HEK293 (cell line): ENCODE data around the gene GM2A.

Experiments used
- CTCF ChIA-PET: fragments of 350-600 bp; formaldehyde crosslinking; extraction: SDS; loops from one replicate; lab custom pipeline; 2021; ENCODE audit warnings: antibody characterized with exemption; lab: Yijun Ruan, JAX
- POLR2A ChIA-PET: fragments of 300-600 bp; formaldehyde crosslinking; extraction: SDS; loops from one replicate; lab custom pipeline; 2020; ENCODE audit warnings: antibody characterized with exemption, inconsistent platforms; lab: Yijun Ruan, JAX
- H3K27ac ChIP-seq: fragments of 200-500 bp; sonication (Bioruptor generic); 2 replicates; pipeline ENCODE4 v1.5.1; 2014; ENCODE audit warnings: low read depth, low read length, control low read depth, inconsistent platforms; ENCODE audit errors: extremely low read depth
- H3K36me3 ChIP-seq, 2 experiments: fragments of 200-500 bp in 1 of 2; sonication (Bioruptor generic) in 1 of 2; 1 replicate in 1 of 2; 2 replicates in 1 of 2; pipeline ENCODE4 v1.5.1; 2014 to 2017; ENCODE audit warnings: inconsistent platforms in 2 of 2, low read length in 2 of 2; ENCODE audit not compliant: control insufficient read depth in 2 of 2, insufficient read depth in 1 of 2
- H3K4me1 ChIP-seq: fragments of 200-500 bp; sonication (Bioruptor generic); 2 replicates; pipeline ENCODE4 v1.5.1; 2014; ENCODE audit warnings: mild to moderate bottlenecking, low read length, inconsistent platforms; ENCODE audit not compliant: control insufficient read depth, insufficient read depth
- H3K4me3 ChIP-seq: 2 replicates; pipeline ENCODE4 v1.5.1; 2011; ENCODE audit warnings: low read depth, mild to moderate bottlenecking, control low read depth, low read length, moderate library complexity
- H3K9me3 ChIP-seq: fragments of 200-500 bp; sonication (Bioruptor generic); 2 replicates; pipeline ENCODE4 v1.5.1; 2014; ENCODE audit warnings: low read depth, low read length, inconsistent platforms; ENCODE audit not compliant: control insufficient read depth, insufficient read depth
- HOXD13 ChIP-seq: sonication (generic); formaldehyde crosslinking; IDR thresholded peaks from 2 replicates; pipeline ENCODE4 v1.8.0; 2022; ENCODE audit warnings: missing genetic modification reagents, borderline replicate concordance
- SCRT1 ChIP-seq: fragments of 450-650 bp; formaldehyde crosslinking; IDR thresholded peaks from 2 replicates; pipeline ENCODE4 v1.5.1; 2016; ENCODE audit warnings: missing biosample characterization, missing genetic modification characterization, borderline replicate concordance
- ZBTB17 ChIP-seq: fragments of 450-650 bp; formaldehyde crosslinking; IDR thresholded peaks from 2 replicates; pipeline ENCODE4 v1.5.1; 2016; ENCODE audit warnings: missing biosample characterization, missing genetic modification characterization
- ZFP69B ChIP-seq: fragments of 450-650 bp; formaldehyde crosslinking; IDR thresholded peaks from 2 replicates; pipeline ENCODE4 v1.5.1; 2016; ENCODE audit warnings: missing biosample characterization, missing genetic modification characterization
- ZNF10 ChIP-seq: fragments of 450-650 bp; formaldehyde crosslinking; IDR thresholded peaks from 2 replicates; pipeline ENCODE4 v1.5.1; 2017; ENCODE audit warnings: missing biosample characterization, missing genetic modification characterization
- ZNF114 ChIP-seq: fragments of 450-650 bp; formaldehyde crosslinking; IDR thresholded peaks from 2 replicates; pipeline ENCODE4 v1.5.0; 2017; ENCODE audit warnings: missing biosample characterization, missing genetic modification characterization
- ZNF2 ChIP-seq: fragments of 450-650 bp; formaldehyde crosslinking; IDR thresholded peaks from 2 replicates; pipeline ENCODE4 v1.5.1; 2016; ENCODE audit warnings: missing biosample characterization, missing genetic modification characterization
- ZNF211 ChIP-seq: fragments of 450-650 bp; formaldehyde crosslinking; IDR thresholded peaks from 2 replicates; pipeline ENCODE4 v1.5.1; 2016; ENCODE audit warnings: low read depth, missing biosample characterization, missing genetic modification characterization
- ZNF311 ChIP-seq: fragments of 450-650 bp; formaldehyde crosslinking; IDR thresholded peaks from 2 replicates; pipeline ENCODE4 v1.5.1; 2017; ENCODE audit warnings: missing biosample characterization, missing genetic modification characterization, borderline replicate concordance
- ZNF561 ChIP-seq: fragments of 450-650 bp; IDR thresholded peaks from 2 replicates; pipeline ENCODE4 v1.5.1; 2018; ENCODE audit warnings: missing biosample characterization, missing genetic modification characterization, borderline replicate concordance
- ZNF623 ChIP-seq: fragments of 450-650 bp; formaldehyde crosslinking; IDR thresholded peaks from 2 replicates; pipeline ENCODE4 v1.5.1; 2016; ENCODE audit warnings: missing biosample characterization, missing genetic modification characterization
- ZNF626 ChIP-seq: fragments of 450-650 bp; sonication (Bioruptor Pico); formaldehyde crosslinking; IDR thresholded peaks from 2 replicates; pipeline ENCODE4 v1.5.1; 2018; ENCODE audit warnings: missing biosample characterization, missing genetic modification characterization, inconsistent platforms
- ZNF677 ChIP-seq: fragments of 450-650 bp; IDR thresholded peaks from 2 replicates; pipeline ENCODE4 v1.5.0; 2018; ENCODE audit warnings: missing biosample characterization, mild to moderate bottlenecking, missing genetic modification characterization, moderate library complexity
- ZNF777 ChIP-seq: fragments of 450-650 bp; formaldehyde crosslinking; IDR thresholded peaks from 2 replicates; pipeline ENCODE4 v1.5.1; 2017; ENCODE audit warnings: missing biosample characterization, missing genetic modification characterization, borderline replicate concordance
- ZNF792 ChIP-seq: fragments of 450-650 bp; formaldehyde crosslinking; IDR thresholded peaks from 2 replicates; pipeline ENCODE4 v1.5.1; 2016; ENCODE audit warnings: missing biosample characterization, missing genetic modification characterization
- ZSCAN23 ChIP-seq: fragments of 450-650 bp; formaldehyde crosslinking; IDR thresholded peaks from 2 replicates; pipeline ENCODE4 v1.5.1; 2016; ENCODE audit warnings: missing biosample characterization, missing genetic modification characterization
- TF ChIP-seq, protein P1 (sequence below): fragments of 450-650 bp; formaldehyde crosslinking; IDR thresholded peaks from 2 replicates; pipeline ENCODE4 v1.5.1; 2017; ENCODE audit warnings: missing biosample characterization, missing genetic modification characterization
- TF ChIP-seq, protein P2 (sequence below): fragments of 450-650 bp; formaldehyde crosslinking; IDR thresholded peaks from 2 replicates; pipeline ENCODE4 v1.5.1; 2016; ENCODE audit warnings: missing biosample characterization, missing genetic modification characterization
- TF ChIP-seq, protein P3 (sequence below): fragments of 450-650 bp; formaldehyde crosslinking; IDR thresholded peaks from 2 replicates; pipeline ENCODE4 v1.5.1; 2016; ENCODE audit warnings: missing biosample characterization, missing genetic modification characterization
- TF ChIP-seq, protein P4 (sequence below): fragments of 450-650 bp; IDR thresholded peaks from 2 replicates; pipeline ENCODE4 v1.5.1; 2018; ENCODE audit warnings: missing biosample characterization, missing genetic modification characterization
- TF ChIP-seq, protein P5 (sequence below): fragments of 450-650 bp; formaldehyde crosslinking; optimal IDR thresholded peaks from 2 replicates; pipeline ENCODE3; 2016; ENCODE audit warnings: missing biosample characterization, mild to moderate bottlenecking, missing genetic modification characterization

The GM2A gene

DNA sequence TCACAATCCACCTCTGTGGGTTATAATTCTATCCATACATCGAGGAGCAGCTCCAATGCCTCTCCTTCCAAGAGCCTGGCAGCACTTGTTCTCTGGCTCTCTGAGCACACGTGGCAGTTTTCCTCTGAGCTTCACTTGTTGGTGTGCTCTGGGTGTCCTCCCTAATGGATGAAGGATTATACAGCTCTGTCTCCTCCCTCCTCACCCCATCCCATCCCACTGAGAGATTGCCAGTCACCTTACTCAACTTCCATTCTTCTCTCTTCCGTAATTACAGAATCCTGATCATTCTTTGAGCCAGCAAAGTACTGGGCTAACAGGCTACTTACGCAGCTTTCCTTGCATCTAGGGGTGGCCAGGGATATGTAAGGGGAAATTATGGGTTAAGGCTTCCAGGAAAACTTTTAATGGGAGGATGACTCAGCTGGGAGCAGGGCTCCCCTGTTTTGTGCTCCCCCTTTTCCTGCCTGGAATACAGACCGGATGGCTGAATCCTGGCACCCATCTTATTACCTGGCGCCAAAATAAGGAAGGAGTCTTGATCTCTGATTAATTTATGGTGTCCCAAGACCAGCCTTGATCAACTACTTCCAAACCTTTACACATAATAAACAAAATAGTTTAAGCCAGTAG lies 22.8 kb upstream of the GM2A start:
- POLR2A ChIA-PET, result no interaction called here
- H3K4me3 ChIP-seq, result no peak overlapping the region
- TF ChIP-seq ZBTB17, result peak; percentile 53
- TF ChIP-seq, protein P1, sequence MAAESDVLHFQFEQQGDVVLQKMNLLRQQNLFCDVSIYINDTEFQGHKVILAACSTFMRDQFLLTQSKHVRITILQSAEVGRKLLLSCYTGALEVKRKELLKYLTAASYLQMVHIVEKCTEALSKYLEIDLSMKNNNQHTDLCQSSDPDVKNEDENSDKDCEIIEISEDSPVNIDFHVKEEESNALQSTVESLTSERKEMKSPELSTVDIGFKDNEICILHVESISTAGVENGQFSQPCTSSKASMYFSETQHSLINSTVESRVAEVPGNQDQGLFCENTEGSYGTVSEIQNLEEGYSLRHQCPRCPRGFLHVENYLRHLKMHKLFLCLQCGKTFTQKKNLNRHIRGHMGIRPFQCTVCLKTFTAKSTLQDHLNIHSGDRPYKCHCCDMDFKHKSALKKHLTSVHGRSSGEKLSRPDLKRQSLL (tag by site-specific recombination), result no peak
- no peaks in the 10 kb centered on the region for H3K4me1 ChIP-seq
- no peaks in the 10 kb centered on the region for H3K36me3 ChIP-seq
- H3K27ac ChIP-seq, result no peak overlapping the region
- no peaks in the 10 kb centered on the region for H3K9me3 ChIP-seq
- CTCF ChIA-PET, result interaction anchor here (0.6 to 2.3 kb wide), 3 partner anchors 8 to 104 kb away, joined by 3 to 16 read pairs (median 6); no protein-coding TSS in a partner anchor

DNA sequence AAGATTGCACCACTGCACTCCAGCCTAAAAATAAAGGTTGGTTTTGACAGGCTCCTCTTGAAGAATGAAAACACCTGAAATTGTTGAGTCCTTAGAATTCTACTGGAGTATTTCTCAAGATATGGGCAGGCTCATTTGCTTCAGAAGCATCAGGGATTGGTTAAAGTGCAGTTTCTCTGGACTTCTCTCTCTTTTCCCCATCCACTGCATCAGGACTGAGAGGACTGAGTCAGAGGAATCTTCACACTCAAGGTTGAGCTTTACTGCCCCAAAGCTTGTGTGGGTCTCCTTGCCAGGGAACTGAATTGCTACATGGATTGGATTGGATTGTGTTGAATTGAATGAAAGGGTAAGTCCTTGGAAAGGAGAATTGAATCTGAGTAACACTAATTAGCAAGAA lies 21.6 kb upstream of the GM2A start:
- ChIA-PET POLR2A (interaction anchor here (0.9 kb wide), 1 partner anchor 8 kb away, joined by 3 read pairs; no protein-coding TSS in a partner anchor), CTCF (interaction anchor here (0.6 to 2.3 kb wide), 3 partner anchors 7 to 116 kb away, joined by 4 to 16 read pairs (median 6); no protein-coding TSS in a partner anchor)
- TF ChIP-seq ZFP69B (tag by site-specific recombination) (no peak), ZSCAN23 (tag by site-specific recombination) (no peak), SCRT1 (tag by site-specific recombination) (no peak), ZNF114 (tag by site-specific recombination) (no peak), ZNF623 (no peak), ZNF626 (tag by site-specific recombination) (no peak), HOXD13 (CRISPR knock-in tag) (no peak), ZNF792 (no peak), ZNF677 (tag by site-specific recombination) (no peak), ZNF561 (tag by site-specific recombination) (no peak), ZNF2 (tag by site-specific recombination) (no peak), ZNF10 (tag by site-specific recombination) (no peak), ZNF211 (tag by site-specific recombination) (no peak), ZNF311 (no peak), ZNF777 (tag by site-specific recombination) (no peak)
- TF ChIP-seq, protein P2, sequence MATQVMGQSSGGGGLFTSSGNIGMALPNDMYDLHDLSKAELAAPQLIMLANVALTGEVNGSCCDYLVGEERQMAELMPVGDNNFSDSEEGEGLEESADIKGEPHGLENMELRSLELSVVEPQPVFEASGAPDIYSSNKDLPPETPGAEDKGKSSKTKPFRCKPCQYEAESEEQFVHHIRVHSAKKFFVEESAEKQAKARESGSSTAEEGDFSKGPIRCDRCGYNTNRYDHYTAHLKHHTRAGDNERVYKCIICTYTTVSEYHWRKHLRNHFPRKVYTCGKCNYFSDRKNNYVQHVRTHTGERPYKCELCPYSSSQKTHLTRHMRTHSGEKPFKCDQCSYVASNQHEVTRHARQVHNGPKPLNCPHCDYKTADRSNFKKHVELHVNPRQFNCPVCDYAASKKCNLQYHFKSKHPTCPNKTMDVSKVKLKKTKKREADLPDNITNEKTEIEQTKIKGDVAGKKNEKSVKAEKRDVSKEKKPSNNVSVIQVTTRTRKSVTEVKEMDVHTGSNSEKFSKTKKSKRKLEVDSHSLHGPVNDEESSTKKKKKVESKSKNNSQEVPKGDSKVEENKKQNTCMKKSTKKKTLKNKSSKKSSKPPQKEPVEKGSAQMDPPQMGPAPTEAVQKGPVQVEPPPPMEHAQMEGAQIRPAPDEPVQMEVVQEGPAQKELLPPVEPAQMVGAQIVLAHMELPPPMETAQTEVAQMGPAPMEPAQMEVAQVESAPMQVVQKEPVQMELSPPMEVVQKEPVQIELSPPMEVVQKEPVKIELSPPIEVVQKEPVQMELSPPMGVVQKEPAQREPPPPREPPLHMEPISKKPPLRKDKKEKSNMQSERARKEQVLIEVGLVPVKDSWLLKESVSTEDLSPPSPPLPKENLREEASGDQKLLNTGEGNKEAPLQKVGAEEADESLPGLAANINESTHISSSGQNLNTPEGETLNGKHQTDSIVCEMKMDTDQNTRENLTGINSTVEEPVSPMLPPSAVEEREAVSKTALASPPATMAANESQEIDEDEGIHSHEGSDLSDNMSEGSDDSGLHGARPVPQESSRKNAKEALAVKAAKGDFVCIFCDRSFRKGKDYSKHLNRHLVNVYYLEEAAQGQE (tag by site-specific recombination), result no peak
- TF ChIP-seq, protein P3, sequence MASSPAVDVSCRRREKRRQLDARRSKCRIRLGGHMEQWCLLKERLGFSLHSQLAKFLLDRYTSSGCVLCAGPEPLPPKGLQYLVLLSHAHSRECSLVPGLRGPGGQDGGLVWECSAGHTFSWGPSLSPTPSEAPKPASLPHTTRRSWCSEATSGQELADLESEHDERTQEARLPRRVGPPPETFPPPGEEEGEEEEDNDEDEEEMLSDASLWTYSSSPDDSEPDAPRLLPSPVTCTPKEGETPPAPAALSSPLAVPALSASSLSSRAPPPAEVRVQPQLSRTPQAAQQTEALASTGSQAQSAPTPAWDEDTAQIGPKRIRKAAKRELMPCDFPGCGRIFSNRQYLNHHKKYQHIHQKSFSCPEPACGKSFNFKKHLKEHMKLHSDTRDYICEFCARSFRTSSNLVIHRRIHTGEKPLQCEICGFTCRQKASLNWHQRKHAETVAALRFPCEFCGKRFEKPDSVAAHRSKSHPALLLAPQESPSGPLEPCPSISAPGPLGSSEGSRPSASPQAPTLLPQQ (tag by site-specific recombination), result no peak
- TF ChIP-seq, protein P4, sequence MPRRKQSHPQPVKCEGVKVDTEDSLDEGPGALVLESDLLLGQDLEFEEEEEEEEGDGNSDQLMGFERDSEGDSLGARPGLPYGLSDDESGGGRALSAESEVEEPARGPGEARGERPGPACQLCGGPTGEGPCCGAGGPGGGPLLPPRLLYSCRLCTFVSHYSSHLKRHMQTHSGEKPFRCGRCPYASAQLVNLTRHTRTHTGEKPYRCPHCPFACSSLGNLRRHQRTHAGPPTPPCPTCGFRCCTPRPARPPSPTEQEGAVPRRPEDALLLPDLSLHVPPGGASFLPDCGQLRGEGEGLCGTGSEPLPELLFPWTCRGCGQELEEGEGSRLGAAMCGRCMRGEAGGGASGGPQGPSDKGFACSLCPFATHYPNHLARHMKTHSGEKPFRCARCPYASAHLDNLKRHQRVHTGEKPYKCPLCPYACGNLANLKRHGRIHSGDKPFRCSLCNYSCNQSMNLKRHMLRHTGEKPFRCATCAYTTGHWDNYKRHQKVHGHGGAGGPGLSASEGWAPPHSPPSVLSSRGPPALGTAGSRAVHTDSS (tag by site-specific recombination), result no peak
- TF ChIP-seq, protein P1 (tag by site-specific recombination), result no peak
- TF ChIP-seq, protein P5, sequence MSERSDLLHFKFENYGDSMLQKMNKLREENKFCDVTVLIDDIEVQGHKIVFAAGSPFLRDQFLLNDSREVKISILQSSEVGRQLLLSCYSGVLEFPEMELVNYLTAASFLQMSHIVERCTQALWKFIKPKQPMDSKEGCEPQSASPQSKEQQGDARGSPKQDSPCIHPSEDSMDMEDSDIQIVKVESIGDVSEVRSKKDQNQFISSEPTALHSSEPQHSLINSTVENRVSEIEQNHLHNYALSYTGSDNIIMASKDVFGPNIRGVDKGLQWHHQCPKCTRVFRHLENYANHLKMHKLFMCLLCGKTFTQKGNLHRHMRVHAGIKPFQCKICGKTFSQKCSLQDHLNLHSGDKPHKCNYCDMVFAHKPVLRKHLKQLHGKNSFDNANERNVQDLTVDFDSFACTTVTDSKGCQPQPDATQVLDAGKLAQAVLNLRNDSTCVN (tag by site-specific recombination), result no peak
- Histone ChIP-seq H3K9me3 (no peaks in the 10 kb centered on the region), H3K4me1 (no peaks in the 10 kb centered on the region), H3K36me3 (no peaks in the 10 kb centered on the region), H3K4me3 (no peak overlapping the region), H3K27ac (no peak overlapping the region)
